K562 (cell line): ENCODE measurements around the gene CCDC178. TPM values are rescaled to one million over a fixed set of nuclear protein-coding genes. Genes with fewer than 3 reads are reported as not detected.

ENCODE experiments used
- ATAC-seq: fragments of 200-7000 bp; cut with Tn5 transposase; 3 replicates; pipeline ENCODE4 v1.9.1; 2020; ENCODE audit warnings: moderate library complexity
- BruUV-seq: library from RNA; stranded (reverse); fragments of 400-500 nt; replicated peaks from 2 replicates; lab custom pipeline; 2021; lab: Mats Ljungman, UMichigan
- CTCF ChIA-PET: fragments of 300-600 bp; formaldehyde crosslinking; extraction: SDS; loops from one replicate; lab custom pipeline; 2021; ENCODE audit warnings: low intra/inter-chr PET ratio; lab: Yijun Ruan, JAX
- POLR2A ChIA-PET: fragments of 300-600, 350-650 bp; sonication (Branson Sonifier 250); formaldehyde crosslinking; extraction: SDS; loops from one replicate; lab custom pipeline; 2021; ENCODE audit warnings: antibody characterized with exemption, inconsistent platforms; lab: Yijun Ruan, JAX
- DNase-seq, 4 experiments: peaks; one replicate each; pipeline versions ENCODE4 v3.0.0 to v3.0.0-alpha.2; 2011 to 2018; ENCODE audit warnings: low spot score in 3 of 4, mixed read lengths in 3 of 4; ENCODE audit errors: extremely low read depth in 1 of 4
- FAIRE-seq: peaks from 2 replicates; lab custom pipeline; 2011; peaks lifted over from hg19 to GRCh38; lab: Jason Lieb, UNC
- H2AFZ ChIP-seq: 2 replicates; pipeline ENCODE4 v1.6.0; 2011; ENCODE audit warnings: low read depth, low read length, control low read depth, inconsistent platforms
- H3K27ac ChIP-seq: fragments of 200-600 bp; 3 replicates; pipeline ENCODE4 v1.8.0; 2011; ENCODE audit warnings: low read depth, mild to moderate bottlenecking, control low read depth, inconsistent platforms, low read length, moderate library complexity, mixed read lengths; ENCODE audit errors: extremely low read depth
- H3K27me3 ChIP-seq, 2 experiments: fragments of 300-600 bp in 1 of 2; 2 replicates in 1 of 2; 3 replicates in 1 of 2; pipeline versions ENCODE4 v1.6.0 to v1.8.0; 2011; ENCODE audit warnings: inconsistent platforms in 2 of 2, low read length in 2 of 2, mild to moderate bottlenecking in 1 of 2, mixed read lengths in 1 of 2, moderate library complexity in 1 of 2; ENCODE audit not compliant: control insufficient read depth in 2 of 2, insufficient read depth in 2 of 2
- H3K36me3 ChIP-seq: fragments of 300-600 bp; 3 replicates; pipeline ENCODE4 v1.8.0; 2011; ENCODE audit warnings: mild to moderate bottlenecking, low read length, inconsistent platforms; ENCODE audit not compliant: control insufficient read depth, insufficient read depth
- H3K4me1 ChIP-seq, 2 experiments: fragments of 200-600 bp in 1 of 2; replicated peaks in 1 of 2; 2 replicates in 1 of 2; 3 replicates in 1 of 2; pipeline versions ENCODE4 v1.5.1 to v1.8.0; 2011; ENCODE audit warnings: inconsistent platforms in 2 of 2, low read length in 2 of 2, mild to moderate bottlenecking in 1 of 2, mixed read lengths in 1 of 2, moderate library complexity in 1 of 2; ENCODE audit not compliant: control insufficient read depth in 2 of 2, insufficient read depth in 2 of 2
- H3K4me2 ChIP-seq: 2 replicates; pipeline ENCODE4 v1.6.1; 2011; ENCODE audit warnings: low read length, control low read depth, inconsistent platforms, mixed read lengths; ENCODE audit not compliant: insufficient read depth
- H3K4me3 ChIP-seq: fragments of 200-600 bp; sonication (generic), shearing (Covaris generic); 2 replicates; pipeline ENCODE4 v1.5.1; 2016; ENCODE audit warnings: control low read depth, inconsistent platforms
- H3K79me2 ChIP-seq: fragments of 200-600 bp; 3 replicates; pipeline ENCODE4 v1.8.0; 2011; ENCODE audit warnings: low read length, inconsistent platforms; ENCODE audit not compliant: control insufficient read depth, insufficient read depth
- H3K9ac ChIP-seq, 2 experiments: 2 replicates each; pipeline versions ENCODE4 v1.6.0 to v1.6.1; 2011; ENCODE audit warnings: low read depth in 2 of 2, low read length in 2 of 2, control low read depth in 1 of 2, inconsistent platforms in 1 of 2, mild to moderate bottlenecking in 1 of 2, mixed read lengths in 1 of 2; ENCODE audit not compliant: insufficient read depth in 1 of 2
- H3K9me1 ChIP-seq: one replicate; pipeline ENCODE4 v1.6.0; 2011; ENCODE audit warnings: inconsistent platforms, mild to moderate bottlenecking, low read length, moderate library complexity; ENCODE audit not compliant: control insufficient read depth, insufficient read depth
- H3K9me3 ChIP-seq: replicated peaks from 2 replicates; pipeline ENCODE4 v1.5.1; 2011; ENCODE audit warnings: low read depth, low read length, inconsistent platforms; ENCODE audit not compliant: control insufficient read depth, insufficient read depth
- H4K20me1 ChIP-seq: replicated peaks from 2 replicates; pipeline ENCODE4 v1.6.1; 2011; ENCODE audit warnings: low read length, inconsistent platforms, mixed read lengths; ENCODE audit not compliant: control insufficient read depth, insufficient read depth
- LCOR ChIP-seq: sonication (generic); formaldehyde crosslinking; IDR thresholded peaks from 2 replicates; pipeline ENCODE4 v1.8.0; 2022; ENCODE audit warnings: mild to moderate bottlenecking, missing genetic modification reagents
- RBM22 ChIP-seq: fragments of 200-400 bp; formaldehyde crosslinking; IDR thresholded peaks from 2 replicates; pipeline ENCODE4 v1.6.1; 2018; ENCODE audit warnings: low read length, low read depth; ENCODE audit not compliant: poor library complexity, severe bottlenecking
- ZNF347 ChIP-seq: fragments of 450-650 bp; formaldehyde crosslinking; IDR thresholded peaks from 2 replicates; pipeline ENCODE4 v1.4.0; 2020; ENCODE audit warnings: low read depth, mild to moderate bottlenecking, moderate library complexity
- ZNF551 ChIP-seq: fragments of 250-450 bp; sonication (Bioruptor Pico); IDR thresholded peaks from 2 replicates; pipeline ENCODE4 v1.5.0; 2021; ENCODE audit warnings: mild to moderate bottlenecking, moderate library complexity
- WGBS: fragments of 100-300 bp; shearing (Covaris generic); methylation state at CpG from one replicate; pipeline ENCODE4 v1.1.6; 2016; ENCODE audit warnings: low coverage, mixed read lengths; ENCODE audit not compliant: insufficient coverage; ENCODE audit errors: missing lambda C conversion rate; 5-methylcytosine and 5-hydroxymethylcytosine counted together
- in situ Hi-C: fragments of 300-500 bp; cut with MboI; formaldehyde crosslinking; loops from 4 replicates; pipeline ENCODE4 v1.15.0; 2018; ENCODE audit warnings: inconsistent platforms, mixed read lengths
- intact Hi-C: fragments of 100-400 bp; cut with micrococcal nuclease; formaldehyde crosslinking; loops from 2 replicates; pipeline ENCODE4 v1.14.2; 2022
- polyA plus RNA-seq, 8 experiments: library from polyadenylated mRNA; depleted of rRNA in 4 of 8; stranded (reverse) in 5 of 8; unstranded in 3 of 8; fragments of >200 nt; fragmentation: Nextera tagmentation in 2 of 8; fragmentation: Illumina TruSeq in 1 of 8; extraction: Ambion mirVana in 2 of 8; extraction: Trizol in 1 of 8; gene quantifications; 2 replicates each; pipeline versions ENCODE4 v1.2.1 to v1.2.3, GENCODE V29; 2011 to 2014; ENCODE audit warnings: inconsistent platforms in 1 of 8, missing spikeins in 1 of 8
- total RNA-seq, 7 experiments: library from RNA; depleted of rRNA in 6 of 7; stranded (reverse); fragments of >200 nt in 6 of 7; fragmentation: Illumina TruSeq in 2 of 7; extraction: Trizol in 2 of 7; gene quantifications; 2 replicates each; pipeline versions ENCODE4 v1.2.1 to v1.2.3, GENCODE V29; 2011 to 2021; ENCODE audit warnings: low replicate concordance in 1 of 7
- TF ChIP-seq, protein P1 (sequence below), 2 experiments: fragments of 450-650 bp in 1 of 2; sonication (generic) in 1 of 2; formaldehyde crosslinking in 1 of 2; IDR thresholded peaks in 1 of 2; conservative IDR thresholded peaks in 1 of 2; 2 replicates each; pipeline versions ENCODE4 v1.6.1 to v1.8.1; 2016 to 2023; ENCODE audit warnings: mild to moderate bottlenecking in 2 of 2, moderate library complexity in 2 of 2, inconsistent platforms in 1 of 2, missing genetic modification reagents in 1 of 2

Gene CCDC178
- total and polyA plus RNA-seq, 9 of the 15 experiments (the other 6 are each of a cell fraction or from before 2014, with no cell fraction given): 0.12 to 0.47 (median 0.15) TPM; not detected in 6

DNA sequence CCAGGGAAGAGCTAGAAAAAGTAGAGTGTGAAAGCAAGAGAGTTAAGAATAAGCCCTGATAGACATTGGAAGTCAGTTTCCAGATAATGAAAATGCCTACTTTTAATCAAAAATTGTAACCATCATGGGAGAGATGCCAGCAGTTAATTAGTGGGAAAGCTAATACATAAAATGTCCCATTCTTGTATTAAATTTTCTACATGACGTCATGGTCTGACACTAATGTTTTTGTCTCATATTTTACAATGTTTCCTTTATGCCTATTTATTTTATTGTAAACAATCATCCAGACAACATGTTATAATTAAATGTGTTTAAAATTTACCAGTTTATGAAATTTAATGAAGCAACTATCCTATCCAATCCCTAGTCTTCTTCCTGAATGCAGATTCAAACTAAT lies 26.3 kb upstream of the CCDC178 start:
- Histone ChIP-seq H3K4me1 (no peaks in the 10 kb centered on the region), H3K9me3 (no peaks in the 10 kb centered on the region), H3K79me2 (no peaks in the 10 kb centered on the region), H2AFZ (no peak overlapping the region), H3K4me2 (no peak overlapping the region), H3K36me3 (no peaks in the 10 kb centered on the region), H3K27ac (no peak overlapping the region), H3K9ac (no peak overlapping the region), H3K27me3 (no peaks in the 10 kb centered on the region), H3K9me1 (no peaks in the 10 kb centered on the region), H3K4me3 (no peak overlapping the region), H4K20me1 (no peaks in the 10 kb centered on the region)
- ATAC-seq: no peak
- intact Hi-C loops (no loop called here), in situ Hi-C loops (no loop called here)
- no peak for FAIRE-seq
- POLR2A ChIA-PET: no interaction called here
- WGBS: 16% methylated on average over 1 of the region's 1 CpG
- no peak for DNase-seq
- CTCF ChIA-PET: no interaction called here
- no TSS peak for BruUV-seq
- TF ChIP-seq, protein P1, sequence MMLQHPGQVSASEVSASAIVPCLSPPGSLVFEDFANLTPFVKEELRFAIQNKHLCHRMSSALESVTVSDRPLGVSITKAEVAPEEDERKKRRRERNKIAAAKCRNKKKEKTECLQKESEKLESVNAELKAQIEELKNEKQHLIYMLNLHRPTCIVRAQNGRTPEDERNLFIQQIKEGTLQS (IDR thresholded peaks at IDR 0.05): peak; percentile 13; the same call in 1 of the 2 replicates
- TF ChIP-seq, protein P1 (CRISPR knock-in tag; conservative IDR thresholded peaks at IDR 0.05): no peak
- TF ChIP-seq ZNF551 (CRISPR knock-in tag): no peak

DNA sequence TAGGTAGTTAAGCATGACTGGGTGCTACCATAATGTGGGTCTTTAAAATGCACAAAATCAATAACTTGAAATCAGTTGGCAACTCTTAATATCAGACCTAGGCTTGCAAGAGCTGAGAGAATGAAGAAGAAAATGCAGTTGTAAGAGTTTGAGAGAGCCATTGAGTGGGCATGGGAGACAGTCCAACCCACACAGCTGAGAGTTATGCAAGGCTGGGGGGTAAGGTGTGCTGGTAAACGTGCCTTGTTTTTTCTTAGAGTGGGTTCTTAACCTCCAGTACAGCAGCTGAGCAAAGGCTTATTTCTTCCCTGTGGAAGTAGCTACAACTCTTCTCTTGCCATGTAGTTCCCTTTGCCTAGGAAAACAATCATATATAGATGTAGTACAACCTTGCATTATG lies 20.2 kb upstream of the CCDC178 start:
- H3K27ac ChIP-seq: no peak overlapping the region
- H3K4me2 ChIP-seq: no peak overlapping the region
- no peaks in the 10 kb centered on the region for H3K79me2 ChIP-seq
- in situ Hi-C loops (no loop called here), intact Hi-C loops (no loop called here)
- FAIRE-seq: no peak
- CTCF ChIA-PET: no interaction called here
- no peaks in the 10 kb centered on the region for H3K4me1 ChIP-seq
- no peaks in the 10 kb centered on the region for H3K36me3 ChIP-seq
- no peaks in the 10 kb centered on the region; the same call in 1 of the 2 replicates for H3K9me3 ChIP-seq
- H4K20me1 ChIP-seq: no peaks in the 10 kb centered on the region
- DNase-seq: no peak
- TF ChIP-seq ZNF347 (CRISPR knock-in tag) (no peak), LCOR (CRISPR knock-in tag) (no peak), RBM22 (no peak)
- H3K9me1 ChIP-seq: no peaks in the 10 kb centered on the region
- H2AFZ ChIP-seq: no peak overlapping the region
- no peaks in the 10 kb centered on the region for H3K27me3 ChIP-seq
- no peak overlapping the region for H3K4me3 ChIP-seq
- 0% methylated on average over 1 of the region's 1 CpG for WGBS
- POLR2A ChIA-PET: no interaction called here
- no TSS peak for BruUV-seq
- no peak for ATAC-seq
- H3K9ac ChIP-seq: no peak overlapping the region
